Fibroblast of villous mesenchyme (primary cell): ENCODE results near the gene PEPD. TPM values are rescaled to one million over a fixed set of nuclear protein-coding genes. Genes with fewer than 3 reads are reported as not detected.
A peak's percentile ranks its signal among the peaks of the same experiment; 100 is the strongest.

ENCODE experiments used
- DNase-seq: peaks from one replicate; pipeline ENCODE4 v3.0.0-alpha.2; 2010; ENCODE audit warnings: low read depth
- H3K4me3 ChIP-seq: 2 replicates; pipeline ENCODE4 v1.5.1; 2011; ENCODE audit warnings: low read depth, mild to moderate bottlenecking, low read length
- CTCF ChIP-seq: IDR thresholded peaks from 2 replicates; pipeline ENCODE4 v1.5.1; 2012; ENCODE audit warnings: low read depth, mild to moderate bottlenecking, low read length; ENCODE audit not compliant: insufficient read depth
- total RNA-seq: library from RNA; depleted of rRNA; stranded (reverse); fragments of >200 nt; gene quantifications from 2 replicates; pipeline ENCODE4 v1.2.3, GENCODE V29; 2012

Gene PEPD
- total RNA-seq, 1 donor, result 66.1 TPM

GRCh38 chr19:33437393-33437820 is 84.2 kb downstream of the PEPD start:
- TF ChIP-seq CTCF, result no peak
- H3K4me3 ChIP-seq, result no peak overlapping the region
- DNase-seq, result no peak

- H3K4me3 ChIP-seq, result no peak overlapping the region
- TF ChIP-seq CTCF, result no peak
- DNase-seq, result no peak
Measured at GRCh38 chr19:33436360-33437345, 84.9 kb downstream of the PEPD start.

GRCh38 chr19:33435706-33436359 is 85.8 kb downstream of the PEPD start:
- TF ChIP-seq CTCF, result no peak
- DNase-seq, result no peak

GRCh38 chr19:33434886-33435705 is 86.5 kb downstream of the PEPD start:
- no peak for TF ChIP-seq CTCF
- DNase-seq, result peak; percentile 48
- no peak overlapping the region for H3K4me3 ChIP-seq

More at GRCh38 chr19:33435706-33436359, 85.8 kb downstream of the PEPD start:
- no peak overlapping the region for H3K4me3 ChIP-seq

- no peak for TF ChIP-seq CTCF
- no peak for DNase-seq
- H3K4me3 ChIP-seq, result no peak overlapping the region
Measured at GRCh38 chr19:33434069-33434885, 87.3 kb downstream of the PEPD start.
